H1 (cell line): ENCODE data around the gene NHLRC2. TPM values are rescaled to one million over a fixed set of nuclear protein-coding genes. Genes with fewer than 3 reads are reported as not detected.

Experiments used
- CTCF ChIA-PET: fragments of 300-600 bp; sonication (Branson Sonifier 250); formaldehyde crosslinking; loops from one replicate; lab custom pipeline; 2021; ENCODE audit not compliant: partially characterized antibody; lab: Charles Lee
- POLR2A ChIA-PET: fragments of 300-600 bp; sonication (Branson Sonifier 250); formaldehyde crosslinking; loops from one replicate; lab custom pipeline; 2021; ENCODE audit warnings: inconsistent platforms; ENCODE audit not compliant: partially characterized antibody; lab: Charles Lee
- DNase-seq, 2 experiments: peaks; one replicate each; pipeline versions ENCODE4 v3.0.0 to v3.0.0-alpha.2; 2010 to 2022; ENCODE audit warnings: low spot score in 2 of 2, low read depth in 1 of 2, mixed read lengths in 1 of 2
- FAIRE-seq: peaks from 2 replicates; lab custom pipeline; 2011; peaks lifted over from hg19 to GRCh38; lab: Jason Lieb, UNC
- H2AFZ ChIP-seq: 2 replicates; pipeline ENCODE4 v1.8.1; 2012; ENCODE audit warnings: low read length, inconsistent platforms
- H2AK5ac ChIP-seq: 2 replicates; pipeline ENCODE4 v1.6.1; 2013; ENCODE audit warnings: low read depth, low read length
- H2BK120ac ChIP-seq: replicated peaks from 2 replicates; pipeline ENCODE3; 2013; ENCODE audit warnings: low read depth, low read length, inconsistent platforms
- H2BK12ac ChIP-seq: 2 replicates; pipeline ENCODE4 v1.6.1; 2013; ENCODE audit warnings: low read depth, low read length
- H2BK15ac ChIP-seq: 2 replicates; pipeline ENCODE4 v1.6.1; 2013; ENCODE audit warnings: low read length
- H2BK20ac ChIP-seq: 2 replicates; pipeline ENCODE4 v1.6.1; 2013; ENCODE audit warnings: low read length
- H2BK5ac ChIP-seq: 2 replicates; pipeline ENCODE4 v1.6.1; 2013; ENCODE audit warnings: low read depth, low read length
- H3K14ac ChIP-seq: 2 replicates; pipeline ENCODE4 v1.6.1; 2013; ENCODE audit warnings: inconsistent platforms; ENCODE audit not compliant: insufficient read length
- H3K18ac ChIP-seq: 2 replicates; pipeline ENCODE4 v1.6.1; 2013; ENCODE audit warnings: low read length; ENCODE audit errors: extremely low read depth
- H3K23ac ChIP-seq: 2 replicates; pipeline ENCODE4 v1.6.1; 2013; ENCODE audit warnings: inconsistent platforms; ENCODE audit not compliant: insufficient read length
- H3K23me2 ChIP-seq: 2 replicates; pipeline ENCODE4 v1.6.1; 2013; ENCODE audit warnings: low read depth, low read length
- H3K27ac ChIP-seq: 2 replicates; pipeline ENCODE4 v1.6.1; 2011; ENCODE audit warnings: low read depth, low read length, inconsistent platforms
- H3K27me3 ChIP-seq, 4 experiments: replicated peaks in 1 of 4; 1 replicate in 1 of 4; 2 replicates in 3 of 4; pipeline versions ENCODE4 v1.6.1 to v1.8.1; 2011 to 2013; ENCODE audit warnings: low read length in 3 of 4, mild to moderate bottlenecking in 3 of 4, inconsistent platforms in 2 of 4, mixed read lengths in 2 of 4, moderate library complexity in 1 of 4; ENCODE audit not compliant: control insufficient read depth in 3 of 4, insufficient read depth in 3 of 4; ENCODE audit errors: extremely low read depth in 1 of 4
- H3K36me3 ChIP-seq, 4 experiments: 2 replicates each; pipeline versions ENCODE4 v1.6.1 to v1.8.1; 2011 to 2013; ENCODE audit warnings: mild to moderate bottlenecking in 4 of 4, low read length in 3 of 4, moderate library complexity in 2 of 4, control low read depth in 1 of 4, inconsistent platforms in 1 of 4; ENCODE audit not compliant: insufficient read depth in 4 of 4, control insufficient read depth in 2 of 4
- H3K4ac ChIP-seq: replicated peaks from 2 replicates; pipeline ENCODE3; 2013; ENCODE audit warnings: low read length, low read depth, mixed read lengths, inconsistent platforms; ENCODE audit not compliant: insufficient read length
- H3K4me1 ChIP-seq, 4 experiments: replicated peaks in 1 of 4; 1 replicate in 1 of 4; 2 replicates in 3 of 4; pipeline versions ENCODE4 v1.6.1 to v1.8.1; 2011 to 2013; ENCODE audit warnings: low read length in 3 of 4, inconsistent platforms in 2 of 4, mixed read lengths in 1 of 4; ENCODE audit not compliant: insufficient read depth in 4 of 4, control insufficient read depth in 3 of 4
- H3K4me2 ChIP-seq, 2 experiments: 2 replicates each; pipeline versions ENCODE4 v1.6.1 to v1.8.1; 2011 to 2013; ENCODE audit warnings: low read depth in 2 of 2, low read length in 2 of 2, control low read depth in 1 of 2, inconsistent platforms in 1 of 2, mild to moderate bottlenecking in 1 of 2; ENCODE audit not compliant: insufficient read depth in 1 of 2
- H3K4me3 ChIP-seq, 4 experiments: fragments of 200-600, 300-600 bp in 1 of 4; sonication (generic), shearing (Covaris generic), sonication (Bioruptor Twin) in 1 of 4; 2 replicates each; pipeline versions ENCODE4 v1.5.1 to v1.8.1; 2011 to 2016; ENCODE audit warnings: low read length in 4 of 4, low read depth in 3 of 4, control low read depth in 2 of 4, inconsistent platforms in 2 of 4, mild to moderate bottlenecking in 2 of 4, mixed read lengths in 1 of 4, moderate library complexity in 1 of 4; ENCODE audit not compliant: insufficient read depth in 2 of 4; ENCODE audit errors: extremely low read depth in 1 of 4
- H3K56ac ChIP-seq: replicated peaks from 2 replicates; pipeline ENCODE3; 2013; ENCODE audit warnings: low read depth, mild to moderate bottlenecking, mixed read lengths, low read length, inconsistent platforms; ENCODE audit not compliant: insufficient read length
- H3K79me1 ChIP-seq: 2 replicates; pipeline ENCODE4 v1.6.1; 2013; ENCODE audit warnings: low read depth, low read length, control low read depth
- H3K79me2 ChIP-seq, 2 experiments: 2 replicates each; pipeline versions ENCODE4 v1.6.1 to v1.8.1; 2012 to 2013; ENCODE audit warnings: low read length in 2 of 2, mild to moderate bottlenecking in 2 of 2, inconsistent platforms in 1 of 2; ENCODE audit not compliant: insufficient read depth in 2 of 2, control insufficient read depth in 1 of 2
- H3K9ac ChIP-seq, 4 experiments: replicated peaks in 1 of 4; 1 replicate in 1 of 4; 2 replicates in 3 of 4; pipeline versions ENCODE4 v1.6.1 to v1.8.1; 2011 to 2013; ENCODE audit warnings: low read depth in 3 of 4, low read length in 3 of 4, control low read depth in 2 of 4, mild to moderate bottlenecking in 2 of 4, moderate library complexity in 2 of 4, inconsistent platforms in 1 of 4; ENCODE audit errors: extremely low read depth in 1 of 4
- H3K9me3 ChIP-seq, 2 experiments: 2 replicates each; pipeline versions ENCODE4 v1.6.1 to v1.8.1; 2012 to 2013; ENCODE audit warnings: mild to moderate bottlenecking in 2 of 2, moderate library complexity in 2 of 2, control low read depth in 1 of 2, inconsistent platforms in 1 of 2, low read depth in 1 of 2, low read length in 1 of 2, mixed read lengths in 1 of 2; ENCODE audit not compliant: insufficient read depth in 2 of 2
- H4K20me1 ChIP-seq, 2 experiments: replicated peaks in 1 of 2; 2 replicates each; pipeline versions ENCODE3 to v1.8.1; 2011 to 2013; ENCODE audit warnings: inconsistent platforms in 2 of 2, low read length in 2 of 2, mild to moderate bottlenecking in 1 of 2; ENCODE audit not compliant: insufficient read depth in 2 of 2, control insufficient read depth in 1 of 2
- H4K5ac ChIP-seq: 2 replicates; pipeline ENCODE4 v1.6.1; 2013; ENCODE audit warnings: low read length, low read depth, mixed read lengths, inconsistent platforms; ENCODE audit not compliant: insufficient read length
- H4K8ac ChIP-seq: 2 replicates; pipeline ENCODE4 v1.8.0; 2013; ENCODE audit warnings: mild to moderate bottlenecking, moderate library complexity, low read length, inconsistent platforms; ENCODE audit not compliant: insufficient read depth; ENCODE audit errors: extremely low read depth
- H4K91ac ChIP-seq: replicated peaks from 2 replicates; pipeline ENCODE3; 2013; ENCODE audit warnings: low read length, mixed read lengths, inconsistent platforms; ENCODE audit not compliant: insufficient read length
- EP300 ChIP-seq, 2 experiments: IDR thresholded peaks; 1 replicate in 1 of 2; 2 replicates in 1 of 2; pipeline ENCODE4 v1.6.1; 2011 to 2012; ENCODE audit warnings: low read depth in 2 of 2, low read length in 2 of 2, mild to moderate bottlenecking in 2 of 2, borderline replicate concordance in 1 of 2, inconsistent platforms in 1 of 2, moderate library complexity in 1 of 2
- POU5F1 ChIP-seq: IDR thresholded peaks from 2 replicates; pipeline ENCODE4 v1.6.1; 2011; ENCODE audit warnings: low read depth, mild to moderate bottlenecking, low read length, moderate library complexity
- SIX5 ChIP-seq: IDR thresholded peaks from 2 replicates; pipeline ENCODE4 v1.6.1; 2011; ENCODE audit warnings: mild to moderate bottlenecking, low read depth, low read length
- WGBS, 2 experiments: shearing (Covaris generic) in 1 of 2; methylation state at CpG; one replicate each; pipeline versions ENCODE4 v1.1.6 to v1.1.7; 2013 to 2015; ENCODE audit warnings: low lambda C conversion rate in 2 of 2, mixed read lengths in 2 of 2, inconsistent platforms in 1 of 2, low coverage in 1 of 2, missing lambda C conversion rate in 1 of 2; ENCODE audit not compliant: insufficient replicate concordance in 2 of 2, insufficient coverage in 1 of 2, insufficient read length in 1 of 2; ENCODE audit errors: extremely low coverage in 1 of 2, missing lambda C conversion rate in 1 of 2; 5-methylcytosine and 5-hydroxymethylcytosine counted together
- polyA plus RNA-seq, 7 experiments: library from polyadenylated mRNA; depleted of rRNA in 3 of 7; stranded (reverse) in 5 of 7; unstranded in 2 of 7; fragments of >200 nt in 5 of 7; fragments of 200-250 nt in 2 of 7; gene quantifications; 1 replicate in 5 of 7; 2 replicates in 1 of 7; 4 replicates in 1 of 7; pipeline versions ENCODE4 v1.2.1 to v1.2.3, GENCODE V29; 2011 to 2013; ENCODE audit warnings: missing spikeins in 2 of 7, mixed read lengths in 2 of 7
- total RNA-seq: library from RNA; stranded (reverse); fragmentation: NEBNext Ultra II Directional; extraction: Animal tissue kit (Norgen Biotek cat#: 25700); gene quantifications from 2 replicates; pipeline ENCODE4 v1.2.1, GENCODE V29; 2021
- TF ChIP-seq, protein P1 (sequence below): IDR thresholded peaks from 2 replicates; pipeline ENCODE4 v1.6.1; 2012; ENCODE audit warnings: inconsistent platforms

The NHLRC2 gene
- total and polyA plus RNA-seq, 2 of the 8 experiments (the other 6 are each of a cell fraction or from before 2014, with no cell fraction given), result 4.9 to 25.6 TPM

DNA sequence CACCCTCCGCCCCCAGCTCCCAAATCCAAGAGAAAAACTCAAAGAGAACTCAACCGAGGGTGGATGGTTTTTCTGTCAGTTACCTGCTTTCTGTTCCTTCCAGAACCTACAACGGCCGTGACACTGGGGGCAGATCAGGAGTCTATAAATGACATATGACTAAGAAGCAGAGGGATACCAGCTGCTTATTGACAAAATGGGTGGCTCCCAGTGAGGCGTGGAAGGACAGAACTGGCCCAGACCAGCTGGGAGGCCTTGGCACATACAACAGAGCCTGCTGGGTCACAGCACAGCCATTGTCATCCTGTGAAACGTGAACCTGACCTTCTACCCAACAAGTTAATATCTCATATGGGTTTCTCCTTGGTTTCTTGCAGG lies 104.9 kb downstream of the NHLRC2 start:
- FAIRE-seq, result no peak

More for the DNA sequence above, 104.9 kb downstream of the NHLRC2 start:
- Histone ChIP-seq H2AFZ (no peak overlapping the region), H2BK120ac (no peak overlapping the region)
- TF ChIP-seq, protein P1, sequence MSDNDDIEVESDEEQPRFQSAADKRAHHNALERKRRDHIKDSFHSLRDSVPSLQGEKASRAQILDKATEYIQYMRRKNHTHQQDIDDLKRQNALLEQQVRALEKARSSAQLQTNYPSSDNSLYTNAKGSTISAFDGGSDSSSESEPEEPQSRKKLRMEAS, result no peak
- TF ChIP-seq POU5F1 (no peak), EP300 (IDR thresholded peaks at IDR 0.05; ENCODE audit: borderline replicate concordance in 1 of 2, low read depth in 2 of 2, low read length in 2 of 2) (no peak), SIX5 (no peak)
- TF ChIP-seq, all 59 proteins: peak for 0
- Histone ChIP-seq H2BK12ac (no peak overlapping the region), H3K4ac (no peak overlapping the region), H3K79me1 (no peaks in the 10 kb centered on the region), H3K9me3 (no peaks in the 10 kb centered on the region), H3K18ac (no peak overlapping the region), H4K5ac (no peak overlapping the region), H3K4me3 (no peak overlapping the region), H2BK15ac (no peak overlapping the region), H3K14ac (no peak overlapping the region), H3K36me3 (no peaks in the 10 kb centered on the region), H3K23ac (no peak overlapping the region), H3K4me2 (no peak overlapping the region), H2BK20ac (no peak overlapping the region), H3K27me3 (no peaks in the 10 kb centered on the region), H3K4me1 (no peaks in the 10 kb centered on the region; a peak in 1 of 7 replicates), H3K79me2 (no peaks in the 10 kb centered on the region), H4K20me1 (no peaks in the 10 kb centered on the region), H3K23me2 (no peaks in the 10 kb centered on the region; the same call in 1 of the 2 replicates), H2BK5ac (no peak overlapping the region), H3K9ac (no peak overlapping the region), H4K8ac (no peak overlapping the region), H2AK5ac (no peak overlapping the region), H4K91ac (no peak overlapping the region), H3K27ac (no peak overlapping the region), H3K56ac (no peak overlapping the region)
- WGBS, 2 experiments, result 89% methylated on average over 6 of the region's 6 CpGs; no CpG with 5 or more reads in 1 of the 2 experiments
- no peak for DNase-seq
- ChIA-PET CTCF (interaction anchor here (0.7 to 1.7 kb wide), 3 partner anchors 9 to 32 kb away, joined by 3 to 4 read pairs (median 3); no protein-coding TSS in a partner anchor), POLR2A (no interaction called here)
